ENCODE results near the gene ECSCR.

Gene ECSCR

DNA sequence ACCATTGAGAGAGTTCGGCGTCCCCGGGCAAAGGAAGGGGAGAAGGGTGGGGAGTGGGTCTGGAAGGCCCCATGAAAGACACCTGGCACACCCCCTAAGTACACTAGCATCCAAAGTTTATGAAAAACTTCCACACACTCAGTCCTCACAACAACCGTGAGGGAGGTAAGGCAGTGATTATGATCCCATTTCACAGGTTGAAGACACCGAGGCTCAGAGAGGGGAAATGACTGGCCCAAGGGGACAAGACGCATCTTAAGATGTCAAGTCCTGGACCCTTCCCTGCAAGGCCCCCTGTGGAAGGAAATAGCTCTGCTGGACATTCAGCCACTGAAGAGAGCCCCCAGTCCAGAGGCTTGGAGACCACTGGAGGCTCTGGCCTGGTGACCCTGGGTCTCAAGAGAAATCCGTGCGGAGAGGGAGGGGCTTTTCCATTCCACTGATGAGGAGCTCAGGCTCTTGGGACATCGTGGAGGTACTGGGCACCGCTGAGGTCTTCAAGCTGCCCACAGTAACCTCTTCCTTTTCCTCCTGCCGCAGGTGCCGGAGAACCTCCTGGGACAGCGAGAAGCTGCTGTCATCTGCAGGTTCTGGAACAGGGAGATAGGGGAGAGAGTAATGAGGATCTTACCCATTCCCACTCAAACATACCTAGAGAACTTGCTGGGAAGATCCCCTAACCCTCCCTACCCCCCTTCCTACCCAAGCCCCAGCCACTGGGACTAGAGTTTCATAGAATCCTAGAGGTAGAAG is 13.5 kb upstream of the ECSCR start:
- ATAC-seq (ENCODE audit: low read depth) (no peak), DNase-seq (ENCODE audit: low spot score) (no peak)
- Histone ChIP-seq H3K36me3 (ENCODE audit: low read depth) (peaks cover 22% of the 10 kb centered on the region), H3K4me1 (ENCODE audit: insufficient read depth, poor library complexity, severe bottlenecking) (peaks cover 21% of the 10 kb centered on the region), H3K4me3 (ENCODE audit: severe bottlenecking) (no peak overlapping the region), H3K27ac (ENCODE audit: poor library complexity, severe bottlenecking) (no peak overlapping the region), H3K9me3 (ENCODE audit: severe bottlenecking) (no peaks in the 10 kb centered on the region), H3K27me3 (ENCODE audit: insufficient read depth, poor library complexity, severe bottlenecking) (no peaks in the 10 kb centered on the region)
- TF ChIP-seq, protein P1, sequence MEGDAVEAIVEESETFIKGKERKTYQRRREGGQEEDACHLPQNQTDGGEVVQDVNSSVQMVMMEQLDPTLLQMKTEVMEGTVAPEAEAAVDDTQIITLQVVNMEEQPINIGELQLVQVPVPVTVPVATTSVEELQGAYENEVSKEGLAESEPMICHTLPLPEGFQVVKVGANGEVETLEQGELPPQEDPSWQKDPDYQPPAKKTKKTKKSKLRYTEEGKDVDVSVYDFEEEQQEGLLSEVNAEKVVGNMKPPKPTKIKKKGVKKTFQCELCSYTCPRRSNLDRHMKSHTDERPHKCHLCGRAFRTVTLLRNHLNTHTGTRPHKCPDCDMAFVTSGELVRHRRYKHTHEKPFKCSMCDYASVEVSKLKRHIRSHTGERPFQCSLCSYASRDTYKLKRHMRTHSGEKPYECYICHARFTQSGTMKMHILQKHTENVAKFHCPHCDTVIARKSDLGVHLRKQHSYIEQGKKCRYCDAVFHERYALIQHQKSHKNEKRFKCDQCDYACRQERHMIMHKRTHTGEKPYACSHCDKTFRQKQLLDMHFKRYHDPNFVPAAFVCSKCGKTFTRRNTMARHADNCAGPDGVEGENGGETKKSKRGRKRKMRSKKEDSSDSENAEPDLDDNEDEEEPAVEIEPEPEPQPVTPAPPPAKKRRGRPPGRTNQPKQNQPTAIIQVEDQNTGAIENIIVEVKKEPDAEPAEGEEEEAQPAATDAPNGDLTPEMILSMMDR (IDR thresholded peaks at IDR 0.05; ENCODE audit: poor library complexity, severe bottlenecking) = no peak

DNA sequence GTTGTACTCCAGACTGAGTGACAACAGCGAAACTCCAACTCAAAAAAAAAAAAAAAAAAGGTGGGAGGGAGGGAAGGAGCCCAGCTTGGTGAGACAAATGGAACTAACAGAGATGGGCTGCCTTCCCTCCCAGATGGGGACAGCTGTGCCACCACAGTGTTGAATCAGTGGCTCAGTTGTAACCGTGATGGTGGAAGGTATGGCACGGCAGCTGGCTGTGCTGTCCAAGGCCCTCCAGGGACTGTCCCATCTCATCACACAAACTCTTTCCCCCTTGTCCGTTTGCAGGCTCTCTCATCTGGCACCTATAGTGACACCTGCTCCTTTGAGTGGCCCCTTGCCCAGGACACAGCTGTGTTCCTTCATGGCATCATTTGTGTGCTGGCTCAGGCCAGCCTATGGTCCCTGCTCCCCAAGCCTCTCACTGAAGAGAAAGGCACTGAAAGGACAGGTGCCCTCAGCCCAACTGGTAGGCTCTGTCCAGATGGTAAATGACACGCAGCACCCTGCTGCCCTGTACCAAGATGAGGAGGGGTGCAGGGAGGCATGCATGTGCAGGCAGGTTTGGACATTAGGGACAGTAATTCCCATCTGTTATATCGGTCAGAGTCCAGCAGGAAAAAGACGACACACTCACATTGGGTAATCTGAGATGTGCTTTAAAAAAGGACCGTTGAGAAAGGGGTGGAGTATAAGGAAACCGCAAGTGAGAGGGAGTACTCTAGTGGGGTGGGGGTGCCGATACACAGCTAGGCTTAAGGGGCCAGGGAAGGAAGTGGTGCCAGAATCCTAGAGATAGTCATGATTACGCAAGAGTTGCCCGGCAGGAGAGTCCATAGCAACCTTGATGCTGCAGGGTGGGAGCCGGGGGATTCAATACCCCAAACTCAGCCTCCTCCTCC is 12.6 kb upstream of the ECSCR start:
- no peak overlapping the region for H3K27ac ChIP-seq (ENCODE audit: poor library complexity, severe bottlenecking)
- H3K4me3 ChIP-seq (ENCODE audit: severe bottlenecking) = no peak overlapping the region
- no peaks in the 10 kb centered on the region for H3K27me3 ChIP-seq (ENCODE audit: insufficient read depth, poor library complexity, severe bottlenecking)
- peaks cover 17% of the 10 kb centered on the region for H3K36me3 ChIP-seq (ENCODE audit: low read depth)
- TF ChIP-seq, protein P1 (IDR thresholded peaks at IDR 0.05; ENCODE audit: poor library complexity, severe bottlenecking) = no peak
- H3K9me3 ChIP-seq (ENCODE audit: severe bottlenecking) = no peaks in the 10 kb centered on the region
- ATAC-seq (ENCODE audit: low read depth) (peak; percentile 28; the same call in 2 of the 3 replicates), DNase-seq (ENCODE audit: low spot score) (no peak)
- peaks cover 18% of the 10 kb centered on the region for H3K4me1 ChIP-seq (ENCODE audit: insufficient read depth, poor library complexity, severe bottlenecking)

DNA sequence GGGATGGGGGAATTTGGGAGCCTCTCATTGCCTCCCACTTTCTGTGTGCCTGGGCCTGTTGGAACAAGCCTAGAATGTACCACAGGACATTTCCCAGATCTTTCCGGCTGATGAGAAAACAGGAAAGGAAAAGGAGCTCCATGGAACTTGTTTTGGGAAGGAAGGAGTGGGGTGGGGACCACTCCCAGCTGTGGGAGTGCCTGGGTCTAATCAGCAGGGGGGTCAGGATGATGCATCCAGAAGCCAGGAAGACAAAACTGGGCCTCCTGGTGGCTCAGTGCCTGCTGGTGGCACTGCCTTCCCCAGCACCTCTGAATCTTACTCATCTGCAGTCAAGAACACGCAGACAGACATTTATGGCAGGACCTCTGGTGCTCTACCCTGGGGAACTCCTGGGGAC is 11.0 kb upstream of the ECSCR start:
- no peaks in the 10 kb centered on the region for H3K27me3 ChIP-seq (ENCODE audit: insufficient read depth, poor library complexity, severe bottlenecking)
- H3K36me3 ChIP-seq (ENCODE audit: low read depth) = peaks cover 9% of the 10 kb centered on the region
- TF ChIP-seq, protein P1 (IDR thresholded peaks at IDR 0.05; ENCODE audit: poor library complexity, severe bottlenecking) = peak; percentile 16
- H3K27ac ChIP-seq (ENCODE audit: poor library complexity, severe bottlenecking) = peak overlapping the region; percentile 50
- no peak overlapping the region for H3K4me3 ChIP-seq (ENCODE audit: severe bottlenecking)
- H3K9me3 ChIP-seq (ENCODE audit: severe bottlenecking) = no peaks in the 10 kb centered on the region
- no peak for DNase-seq (ENCODE audit: low spot score)
- peaks cover 18% of the 10 kb centered on the region for H3K4me1 ChIP-seq (ENCODE audit: insufficient read depth, poor library complexity, severe bottlenecking)
- ATAC-seq (ENCODE audit: low read depth) = peak; percentile 56

DNA sequence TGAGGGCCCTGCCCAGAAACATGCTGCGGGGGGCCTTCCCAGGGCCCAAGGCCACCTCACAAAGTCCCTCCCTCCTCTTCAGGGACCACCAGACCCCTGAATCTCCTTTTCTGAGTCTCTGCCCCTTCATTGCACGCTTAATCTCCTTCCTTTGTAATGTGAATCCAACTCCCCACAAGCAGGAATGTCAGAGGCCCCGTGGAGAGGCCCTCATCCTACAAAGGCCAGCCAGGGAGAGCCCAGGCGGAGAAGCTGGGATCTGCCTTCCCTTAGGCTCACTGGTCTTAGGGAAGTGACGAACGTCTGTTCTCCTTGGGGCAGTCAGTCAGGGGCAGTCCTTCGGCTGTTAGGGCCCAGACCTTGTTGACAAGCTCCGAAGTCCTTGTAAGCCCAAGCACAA is 10.6 kb upstream of the ECSCR start:
- Histone ChIP-seq H3K9me3 (ENCODE audit: severe bottlenecking) (no peaks in the 10 kb centered on the region), H3K36me3 (ENCODE audit: low read depth) (peaks cover 7% of the 10 kb centered on the region; the same call in 1 of the 2 replicates), H3K4me3 (ENCODE audit: severe bottlenecking) (no peak overlapping the region), H3K27ac (ENCODE audit: poor library complexity, severe bottlenecking) (peak overlapping the region; percentile 50), H3K27me3 (ENCODE audit: insufficient read depth, poor library complexity, severe bottlenecking) (no peaks in the 10 kb centered on the region), H3K4me1 (ENCODE audit: insufficient read depth, poor library complexity, severe bottlenecking) (peaks cover 18% of the 10 kb centered on the region)
- ATAC-seq (ENCODE audit: low read depth) = peak; percentile 17
- no peak for DNase-seq (ENCODE audit: low spot score)
- TF ChIP-seq, protein P1 (IDR thresholded peaks at IDR 0.05; ENCODE audit: poor library complexity, severe bottlenecking) = no peak
